Lung (tissue), 12 donors: ENCODE data around the gene KCTD20. TPM values are rescaled to one million over a fixed set of nuclear protein-coding genes. Genes with fewer than 3 reads are reported as not detected.

Experiments
- ATAC-seq: fragments of 200-7000 bp; cut with Tn5 transposase; one replicate; pipeline ENCODE4 v1.9.1; 2020; ENCODE audit warnings: moderate number of reproducible peaks; ENCODE audit not compliant: insufficient read depth, low FRiP score
- DNase-seq, 3 donors: peaks; one replicate each; pipeline ENCODE4 v3.0.0-alpha.2; 2013 to 2017
- H3K27ac ChIP-seq, 2 donors: one replicate each; pipeline ENCODE4 v1.5.1; 2013; ENCODE audit warnings: mild to moderate bottlenecking in 2 of 2, moderate library complexity in 2 of 2, control low read depth in 1 of 2, inconsistent platforms in 1 of 2, low read depth in 1 of 2, low read length in 1 of 2
- H3K27me3 ChIP-seq, 3 donors: one replicate each; pipeline ENCODE4 v1.5.1; 2013; ENCODE audit warnings: low read length in 2 of 3; ENCODE audit not compliant: control insufficient read depth in 3 of 3, insufficient read depth in 3 of 3
- H3K36me3 ChIP-seq, 4 donors: one replicate each; pipeline ENCODE4 v1.5.1; 2013; ENCODE audit warnings: low read length in 4 of 4, mild to moderate bottlenecking in 1 of 4, moderate library complexity in 1 of 4; ENCODE audit not compliant: control insufficient read depth in 4 of 4, insufficient read depth in 4 of 4
- H3K4me1 ChIP-seq, 5 donors: one replicate each; pipeline ENCODE4 v1.5.1; 2013; ENCODE audit warnings: low read length in 5 of 5, mild to moderate bottlenecking in 2 of 5, moderate library complexity in 1 of 5; ENCODE audit not compliant: control insufficient read depth in 5 of 5, insufficient read depth in 5 of 5
- H3K4me3 ChIP-seq: one replicate; pipeline ENCODE4 v1.5.1; 2013; ENCODE audit warnings: mild to moderate bottlenecking, control low read depth, moderate library complexity
- H3K9ac ChIP-seq, 2 donors: one replicate each; pipeline ENCODE4 v1.5.1; 2013; ENCODE audit warnings: low read length in 2 of 2, control low read depth in 1 of 2; ENCODE audit not compliant: insufficient read depth in 1 of 2
- H3K9me3 ChIP-seq, 4 donors: one replicate each; pipeline ENCODE4 v1.5.1; 2013; ENCODE audit warnings: low read length in 3 of 4, mild to moderate bottlenecking in 1 of 4, moderate library complexity in 1 of 4; ENCODE audit not compliant: control insufficient read depth in 4 of 4, insufficient read depth in 3 of 4
- WGBS, 2 donors: extraction: QIAGEN DNeasy Blood & Tissue Kit; methylation state at CpG; one replicate each; pipeline ENCODE4 v1.1.7; 2013; 5-methylcytosine and 5-hydroxymethylcytosine counted together
- polyA plus RNA-seq, 2 donors: library from polyadenylated mRNA; stranded (reverse); fragments of 200-250 nt; gene quantifications; one replicate each; pipeline ENCODE4 v1.2.1, GENCODE V29; 2013
- total RNA-seq, 2 donors: library from RNA; depleted of rRNA in 1 of 2; stranded (reverse); fragments of >200 nt in 1 of 2; gene quantifications; one replicate each; pipeline ENCODE4 v1.2.1, GENCODE V29; 2014 to 2021
- TF ChIP-seq, protein P1 (sequence below): IDR thresholded peaks from 2 replicates; pipeline ENCODE4 v1.5.1; 2012; ENCODE audit warnings: mild to moderate bottlenecking; ENCODE audit errors: control extremely low read depth, extremely low read depth
- donor health status: control.
- donor health status: control.
- donor health status: Bipolar disorder and iron deficiency.
- donor health status: healthy.
- donor health status: DM: yes; HTN: yes; CAD: no.

KCTD20 gene
- total and polyA plus RNA-seq, 4 donors, result 11.5 to 56.7 (median 36.0) TPM

GRCh38 chr6:36441307-36441894 is 1.4 kb upstream of the KCTD20 start:
- no peaks in the 10 kb centered on the region for H3K27me3 ChIP-seq
- peak; percentile 70 for ATAC-seq
- TF ChIP-seq, protein P1, sequence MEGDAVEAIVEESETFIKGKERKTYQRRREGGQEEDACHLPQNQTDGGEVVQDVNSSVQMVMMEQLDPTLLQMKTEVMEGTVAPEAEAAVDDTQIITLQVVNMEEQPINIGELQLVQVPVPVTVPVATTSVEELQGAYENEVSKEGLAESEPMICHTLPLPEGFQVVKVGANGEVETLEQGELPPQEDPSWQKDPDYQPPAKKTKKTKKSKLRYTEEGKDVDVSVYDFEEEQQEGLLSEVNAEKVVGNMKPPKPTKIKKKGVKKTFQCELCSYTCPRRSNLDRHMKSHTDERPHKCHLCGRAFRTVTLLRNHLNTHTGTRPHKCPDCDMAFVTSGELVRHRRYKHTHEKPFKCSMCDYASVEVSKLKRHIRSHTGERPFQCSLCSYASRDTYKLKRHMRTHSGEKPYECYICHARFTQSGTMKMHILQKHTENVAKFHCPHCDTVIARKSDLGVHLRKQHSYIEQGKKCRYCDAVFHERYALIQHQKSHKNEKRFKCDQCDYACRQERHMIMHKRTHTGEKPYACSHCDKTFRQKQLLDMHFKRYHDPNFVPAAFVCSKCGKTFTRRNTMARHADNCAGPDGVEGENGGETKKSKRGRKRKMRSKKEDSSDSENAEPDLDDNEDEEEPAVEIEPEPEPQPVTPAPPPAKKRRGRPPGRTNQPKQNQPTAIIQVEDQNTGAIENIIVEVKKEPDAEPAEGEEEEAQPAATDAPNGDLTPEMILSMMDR, result no peak
- no peaks in the 10 kb centered on the region for H3K9me3 ChIP-seq
- peaks cover 0 to 31% (median 7%) of the 10 kb centered on the region in 5 donors for H3K4me1 ChIP-seq
- WGBS, 2 donors, result 19 to 20% methylated on average over 8 of the region's 8 CpGs
- peaks cover 0 to 4% (median 0%) of the 10 kb centered on the region in 4 donors for H3K36me3 ChIP-seq
- peak; percentile 90 to 94 (median 93) for DNase-seq
- peak overlapping the region; percentile 5 to 30 for H3K27ac ChIP-seq
- H3K4me3 ChIP-seq, result no peak overlapping the region
- peak overlapping the region in 1 of 2 donors; percentile 36 for H3K9ac ChIP-seq

DNA sequence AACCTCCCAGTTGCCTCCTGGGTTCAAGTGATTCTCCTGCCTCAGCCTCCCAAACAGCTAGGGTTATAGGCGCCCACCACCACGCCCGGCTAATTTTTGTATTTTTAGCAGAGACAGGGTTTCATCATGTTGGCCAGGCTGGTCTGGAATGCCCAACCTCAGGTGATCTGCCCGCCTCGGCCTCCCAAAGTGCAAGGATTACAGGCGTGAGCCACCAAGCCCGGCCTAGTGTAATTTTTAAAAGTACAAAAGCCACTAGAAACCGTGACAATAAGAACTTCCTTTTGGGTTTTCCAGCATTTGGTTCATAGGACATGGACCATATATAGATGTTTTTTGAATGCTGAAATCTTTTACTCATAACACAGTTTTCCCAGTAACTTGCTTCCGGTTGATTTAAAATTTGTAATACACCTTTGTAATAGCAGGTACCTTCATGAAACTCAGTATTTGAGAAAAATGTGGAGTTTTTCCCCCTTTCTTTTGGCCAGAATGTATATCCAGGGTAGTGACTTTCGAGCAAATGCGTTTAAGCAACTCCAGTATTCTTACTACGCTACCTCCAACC is 613 bp upstream of the KCTD20 start:
- Histone ChIP-seq H3K27ac (peak overlapping the region; percentile 96 to 99), H3K4me1 (peaks cover 0 to 31% (median 7%) of the 10 kb centered on the region in 5 donors), H3K36me3 (peaks cover 0 to 4% (median 0%) of the 10 kb centered on the region in 4 donors), H3K4me3 (peak overlapping the region; percentile 95), H3K9me3 (no peaks in the 10 kb centered on the region), H3K9ac (peak overlapping the region; percentile 14 to 97), H3K27me3 (no peaks in the 10 kb centered on the region)
- ATAC-seq, result no peak
- no peak for DNase-seq
- TF ChIP-seq, protein P1, result no peak
- WGBS, 2 donors, result 52 to 54% methylated on average over 12 of the region's 12 CpGs

DNA sequence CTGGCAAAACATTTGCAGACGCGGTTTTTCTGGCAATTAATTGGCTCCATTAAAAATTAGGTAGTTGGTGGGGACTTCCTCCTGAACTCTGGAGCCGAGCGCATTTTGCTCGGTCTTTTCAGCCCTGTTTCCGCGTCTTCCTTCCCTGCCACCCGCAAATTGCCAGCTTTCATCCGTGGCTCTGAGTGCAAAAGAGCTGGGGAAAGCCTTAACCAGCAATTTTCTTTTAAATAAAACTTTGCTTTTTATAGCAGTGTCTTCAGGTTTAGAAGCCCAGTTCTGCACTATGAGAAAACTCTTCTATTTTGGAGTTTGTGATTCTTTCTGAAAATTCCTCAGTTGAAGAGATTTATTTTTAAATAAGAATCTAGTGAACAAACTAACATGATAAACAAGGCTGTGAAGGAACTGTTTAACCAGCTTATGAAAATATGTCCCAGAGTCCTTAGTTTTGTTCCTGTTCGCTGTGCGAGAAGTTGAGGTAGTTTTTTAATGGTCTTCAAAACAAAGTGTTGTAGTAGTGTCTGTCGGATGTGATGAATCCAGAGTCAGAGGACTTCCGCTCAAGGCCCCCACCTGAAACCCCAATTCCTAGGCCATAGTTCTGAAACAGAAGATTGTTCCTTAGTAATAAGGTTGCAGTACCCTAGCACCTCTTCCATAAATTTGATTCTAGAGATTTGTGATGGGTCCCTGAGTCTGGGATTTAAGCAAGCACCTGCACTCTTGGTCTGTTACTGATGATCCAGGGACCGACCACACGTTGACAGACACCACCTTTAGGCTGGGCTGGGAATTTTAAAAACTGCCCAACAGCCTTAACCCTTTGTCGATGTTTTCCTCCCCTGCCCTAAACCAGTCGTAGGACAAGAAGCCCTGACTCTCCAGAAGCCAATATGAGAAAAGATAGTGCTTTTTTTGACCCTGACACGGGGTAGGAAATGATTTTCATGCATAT is 950 bp downstream of the KCTD20 start:
- peak in 2 of 3 donors; percentile 38 to 58 for DNase-seq
- 3 to 4% methylated on average over 18 of the region's 18 CpGs for WGBS, 2 donors
- H3K36me3 ChIP-seq, result peaks cover 0 to 4% (median 0%) of the 10 kb centered on the region in 4 donors
- no peaks in the 10 kb centered on the region for H3K27me3 ChIP-seq
- peak overlapping the region; percentile 96 to 99 for H3K27ac ChIP-seq
- TF ChIP-seq, protein P1, result no peak
- H3K9ac ChIP-seq, result peak overlapping the region; percentile 6 to 92
- no peak for ATAC-seq
- no peaks in the 10 kb centered on the region for H3K9me3 ChIP-seq
- H3K4me3 ChIP-seq, result peak overlapping the region; percentile 95
- peaks cover 0 to 31% (median 7%) of the 10 kb centered on the region in 5 donors for H3K4me1 ChIP-seq
